ENCODE data around the gene MEF2C. TPM values are rescaled to one million over a fixed set of nuclear protein-coding genes. Genes with fewer than 3 reads are reported as not detected.

MEF2C gene
- polyA plus RNA-seq, 3 donors = 32.0 to 89.3 (median 88.3) TPM

GRCh38 chr5:88700121-88700520 is 182.9 kb downstream of the MEF2C start:
- Histone ChIP-seq H2AFZ (ENCODE audit: insufficient read depth, low read depth, low read length, poor library complexity, severe bottlenecking) (no peak overlapping the region), H3K4me3 (replicated peaks in 1 of 3; ENCODE audit: low read depth in 2 of 3, low read length in 3 of 3) (no peak overlapping the region), H3K9me3 (replicated peaks in 1 of 2; ENCODE audit: control insufficient read depth in 1 of 2, insufficient read depth in 1 of 2, low read length in 2 of 2) (peaks cover 0 to 4% of the 10 kb centered on the region in 2 donors), H3K27ac (ENCODE audit: low read depth in 1 of 2, low read length in 2 of 2) (no peak overlapping the region), H3K4me2 (replicated peaks; ENCODE audit: extremely low read depth, low read length, poor library complexity, severe bottlenecking) (no peak overlapping the region), H3K9ac (ENCODE audit: insufficient read depth, low read length, poor library complexity, severe bottlenecking) (no peak overlapping the region), H3K79me2 (ENCODE audit: insufficient read depth, low read length) (no peaks in the 10 kb centered on the region), H3K27me3 (ENCODE audit: control insufficient read depth in 2 of 2, insufficient read depth in 2 of 2, low read length in 2 of 2) (peaks cover 42 to 80% of the 10 kb centered on the region in 2 donors), H4K20me1 (ENCODE audit: insufficient read depth, low read length) (no peaks in the 10 kb centered on the region), H3K36me3 (replicated peaks in 1 of 2; ENCODE audit: control insufficient read depth in 1 of 2, insufficient read depth in 2 of 2, low read length in 2 of 2) (no peaks in the 10 kb centered on the region), H3K4me1 (ENCODE audit: control insufficient read depth in 1 of 2, insufficient read depth in 2 of 2, low read length in 2 of 2) (no peaks in the 10 kb centered on the region)
- DNase-seq = no peak
- H3K4me1 Mint-ChIP-seq = peaks cover 2% of the 10 kb centered on the region
- intact Hi-C loops (cut with micrococcal nuclease) = no loop called here
- peaks cover 0 to 5% (median 4%) of the 10 kb centered on the region in 7 donors for H3K9me3 Mint-ChIP-seq
- no peak overlapping the region for H3K27ac Mint-ChIP-seq
- peak overlapping the region in 1 of 2 donors; percentile 28 for H3K4me3 Mint-ChIP-seq
- H3K27me3 Mint-ChIP-seq (ENCODE audit: low read depth in 3 of 3) = peaks cover 46 to 69% (median 59%) of the 10 kb centered on the region in 3 donors
- H3K36me3 Mint-ChIP-seq = peaks cover 0 to 1% of the 10 kb centered on the region in 2 donors
- no peak for TF ChIP-seq CTCF (IDR thresholded peaks at IDR 0.05)

- Histone ChIP-seq H3K9me3 (replicated peaks in 1 of 2; ENCODE audit: control insufficient read depth in 1 of 2, insufficient read depth in 1 of 2, low read length in 2 of 2) (peaks cover 0 to 16% of the 10 kb centered on the region in 2 donors), H4K20me1 (ENCODE audit: insufficient read depth, low read length) (no peaks in the 10 kb centered on the region), H3K9ac (ENCODE audit: insufficient read depth, low read length, poor library complexity, severe bottlenecking) (no peak overlapping the region), H2AFZ (ENCODE audit: insufficient read depth, low read depth, low read length, poor library complexity, severe bottlenecking) (no peak overlapping the region), H3K4me3 (replicated peaks in 1 of 3; ENCODE audit: low read depth in 2 of 3, low read length in 3 of 3) (no peak overlapping the region), H3K36me3 (replicated peaks in 1 of 2; ENCODE audit: control insufficient read depth in 1 of 2, insufficient read depth in 2 of 2, low read length in 2 of 2) (no peaks in the 10 kb centered on the region), H3K79me2 (ENCODE audit: insufficient read depth, low read length) (no peaks in the 10 kb centered on the region), H3K4me1 (ENCODE audit: control insufficient read depth in 1 of 2, insufficient read depth in 2 of 2, low read length in 2 of 2) (no peaks in the 10 kb centered on the region), H3K27ac (ENCODE audit: low read depth in 1 of 2, low read length in 2 of 2) (no peak overlapping the region), H3K4me2 (replicated peaks; ENCODE audit: extremely low read depth, low read length, poor library complexity, severe bottlenecking) (no peak overlapping the region), H3K27me3 (ENCODE audit: control insufficient read depth in 2 of 2, insufficient read depth in 2 of 2, low read length in 2 of 2) (peaks cover 59 to 94% of the 10 kb centered on the region in 2 donors)
- WGBS (ENCODE audit: insufficient coverage) = no CpG with 5 or more reads among the region's 1 CpG
- H3K9me3 Mint-ChIP-seq = peaks cover 0 to 12% (median 11%) of the 10 kb centered on the region in 7 donors
- H3K4me1 Mint-ChIP-seq = peaks cover 5% of the 10 kb centered on the region
- no peak for TF ChIP-seq CTCF (IDR thresholded peaks at IDR 0.05)
- H3K4me3 Mint-ChIP-seq = peak overlapping the region in 1 of 2 donors; percentile 58
- no peak overlapping the region for H3K27ac Mint-ChIP-seq
- intact Hi-C loops (cut with micrococcal nuclease) = no loop called here
- DNase-seq = no peak
- H3K36me3 Mint-ChIP-seq = peaks cover 0 to 7% of the 10 kb centered on the region in 2 donors
- peaks cover 62 to 83% (median 71%) of the 10 kb centered on the region in 3 donors for H3K27me3 Mint-ChIP-seq (ENCODE audit: low read depth in 3 of 3)
Measured at GRCh38 chr5:88698290-88698689, 184.7 kb downstream of the MEF2C start.

Measured in CD14-positive monocyte (primary cell).